ENCODE measurements around the gene DCDC1.

DCDC1 gene

GRCh38 chr11:30893318-30893717 is 476.2 kb downstream of the DCDC1 start:
- no peak for DNase-seq

- DNase-seq: no peak
These were observed 480.3 kb downstream of the DCDC1 start for GRCh38 chr11:30889143-30889794.

GRCh38 chr11:30879322-30880005 is 490.1 kb downstream of the DCDC1 start:
- no peak for DNase-seq

GRCh38 chr11:30878400-30878799 is 491.1 kb downstream of the DCDC1 start:
- no peak for DNase-seq

GRCh38 chr11:30876663-30877396 is 492.7 kb downstream of the DCDC1 start:
- no peak for DNase-seq

GRCh38 chr11:30876228-30876627 is 493.3 kb downstream of the DCDC1 start:
- no peak for DNase-seq

- no peak for DNase-seq
These were observed 493.7 kb downstream of the DCDC1 start for GRCh38 chr11:30875806-30876205.

- no peak for DNase-seq
These were observed 495.5 kb downstream of the DCDC1 start for GRCh38 chr11:30873924-30874610.

GRCh38 chr11:30868626-30869081 is 500.9 kb downstream of the DCDC1 start:
- DNase-seq: no peak

- no peak for DNase-seq
These were observed 506.3 kb downstream of the DCDC1 start for GRCh38 chr11:30863209-30863608.

- no peak for DNase-seq
These were observed 508.0 kb downstream of the DCDC1 start for GRCh38 chr11:30861531-30861930.

GRCh38 chr11:30861064-30861463 is 508.5 kb downstream of the DCDC1 start:
- no peak for DNase-seq

- no peak for DNase-seq
These were observed 509.4 kb downstream of the DCDC1 start for GRCh38 chr11:30860146-30860545.

- no peak for DNase-seq
These were observed 509.9 kb downstream of the DCDC1 start for GRCh38 chr11:30859669-30860068.

- peak; percentile 1 for DNase-seq
These were observed 514.0 kb downstream of the DCDC1 start for GRCh38 chr11:30855383-30856006.

GRCh38 chr11:30853439-30853838 is 516.1 kb downstream of the DCDC1 start:
- DNase-seq: no peak

GRCh38 chr11:30852645-30853044 is 516.9 kb downstream of the DCDC1 start:
- DNase-seq: no peak

GRCh38 chr11:30852091-30852490 is 517.4 kb downstream of the DCDC1 start:
- DNase-seq: no peak

GRCh38 chr11:30837252-30837651 is 532.3 kb downstream of the DCDC1 start:
- no peak for DNase-seq

- no peak for DNase-seq
These were observed 536.7 kb downstream of the DCDC1 start for GRCh38 chr11:30832831-30833230.

GRCh38 chr11:30830681-30831080 is 538.9 kb downstream of the DCDC1 start:
- no peak for DNase-seq

GRCh38 chr11:30826911-30827310 is 542.6 kb downstream of the DCDC1 start:
- no peak for DNase-seq

- no peak for DNase-seq
These were observed 543.8 kb downstream of the DCDC1 start for GRCh38 chr11:30825723-30826122.

Measured in suppressor macrophage treated with lipopolysaccharide for 4 hours (primary cell).